Measurements from ENCODE around the gene CES4A. TPM values are rescaled to one million over a fixed set of nuclear protein-coding genes. Genes with fewer than 3 reads are reported as not detected.

CES4A gene
- polyA plus RNA-seq, 1 of the 3 experiments (the other 2 are of a cell fraction) = 7.3 TPM

- WGBS (ENCODE audit: low lambda C conversion rate) = 91% methylated on average over 6 of the region's 9 CpGs
- DNase-seq = no peak
Measured at GRCh38 chr16:66972983-66973382, 15.4 kb upstream of the CES4A start.

More at GRCh38 chr16:66972983-66973382, 15.4 kb upstream of the CES4A start:
- H2AFZ ChIP-seq (ENCODE audit: low read depth) = no peak overlapping the region
- no peaks in the 10 kb centered on the region for H4K20me1 ChIP-seq (ENCODE audit: insufficient read depth)
- POLR2A ChIA-PET = no interaction called here
- no peaks in the 10 kb centered on the region; a peak in 1 of 4 replicates for H3K4me1 ChIP-seq (ENCODE audit: control insufficient read depth in 1 of 2, insufficient read depth in 2 of 2, low read depth in 1 of 2, low read length in 1 of 2)
- CTCF ChIA-PET = interaction anchor here (0.6 to 6.9 kb wide), 6 partner anchors 19 to 444 kb away, joined by 3 to 103 read pairs (median 8); partner anchors contain the start of genes B3GNT9 and ZDHHC1
- H3K27me3 ChIP-seq (ENCODE audit: insufficient read depth) = no peaks in the 10 kb centered on the region
- no peak overlapping the region for H3K9ac ChIP-seq
- H3K79me2 ChIP-seq (ENCODE audit: insufficient read depth) = no peaks in the 10 kb centered on the region
- no peaks in the 10 kb centered on the region for H3K9me2 ChIP-seq
- H3K4me2 ChIP-seq = no peak overlapping the region
- no peaks in the 10 kb centered on the region for H3K36me3 ChIP-seq (replicated peaks in 1 of 2; ENCODE audit: control insufficient read depth in 1 of 2, insufficient read depth in 2 of 2, low read length in 1 of 2)
- no peaks in the 10 kb centered on the region for H3F3A ChIP-seq (replicated peaks; ENCODE audit: insufficient read depth)
- no peaks in the 10 kb centered on the region for H3K9me3 ChIP-seq
- H3K27ac ChIP-seq (ENCODE audit: low read depth in 2 of 2, low read length in 1 of 2) = no peak overlapping the region
- H3K4me3 ChIP-seq (ENCODE audit: low read depth in 2 of 2, low read length in 1 of 2) = no peak overlapping the region
- TF ChIP-seq GABPA (IDR thresholded peaks at IDR 0.05; ENCODE audit: low read depth) (no peak), MXI1 (IDR thresholded peaks at IDR 0.05; ENCODE audit: low read depth, low read length) (no peak), TCF12 (IDR thresholded peaks at IDR 0.05) (no peak), POLR2AphosphoS5 (IDR thresholded peaks at IDR 0.05; ENCODE audit: low read depth, low read length) (no peak), RAD21 (IDR thresholded peaks at IDR 0.05; ENCODE audit: low read length) (no peak), GATA2 (CRISPR knock-in tag; IDR thresholded peaks at IDR 0.05) (no peak), ZBTB33 (IDR thresholded peaks at IDR 0.05; ENCODE audit: borderline replicate concordance, low read depth) (no peak), NFIC (IDR thresholded peaks at IDR 0.05; ENCODE audit: borderline replicate concordance) (no peak), SIN3A (IDR thresholded peaks at IDR 0.05; ENCODE audit: borderline replicate concordance, low read depth, low read length) (no peak), NRF1 (IDR thresholded peaks at IDR 0.05; ENCODE audit: low read depth, low read length) (no peak), FOXJ3 (CRISPR knock-in tag; IDR thresholded peaks at IDR 0.05) (no peak), JUND (IDR thresholded peaks at IDR 0.05) (no peak)
- TF ChIP-seq, protein P1, sequence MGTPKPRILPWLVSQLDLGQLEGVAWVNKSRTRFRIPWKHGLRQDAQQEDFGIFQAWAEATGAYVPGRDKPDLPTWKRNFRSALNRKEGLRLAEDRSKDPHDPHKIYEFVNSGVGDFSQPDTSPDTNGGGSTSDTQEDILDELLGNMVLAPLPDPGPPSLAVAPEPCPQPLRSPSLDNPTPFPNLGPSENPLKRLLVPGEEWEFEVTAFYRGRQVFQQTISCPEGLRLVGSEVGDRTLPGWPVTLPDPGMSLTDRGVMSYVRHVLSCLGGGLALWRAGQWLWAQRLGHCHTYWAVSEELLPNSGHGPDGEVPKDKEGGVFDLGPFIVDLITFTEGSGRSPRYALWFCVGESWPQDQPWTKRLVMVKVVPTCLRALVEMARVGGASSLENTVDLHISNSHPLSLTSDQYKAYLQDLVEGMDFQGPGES (IDR thresholded peaks at IDR 0.05; ENCODE audit: low read depth, low read length) = no peak
- TF ChIP-seq, protein P2, sequence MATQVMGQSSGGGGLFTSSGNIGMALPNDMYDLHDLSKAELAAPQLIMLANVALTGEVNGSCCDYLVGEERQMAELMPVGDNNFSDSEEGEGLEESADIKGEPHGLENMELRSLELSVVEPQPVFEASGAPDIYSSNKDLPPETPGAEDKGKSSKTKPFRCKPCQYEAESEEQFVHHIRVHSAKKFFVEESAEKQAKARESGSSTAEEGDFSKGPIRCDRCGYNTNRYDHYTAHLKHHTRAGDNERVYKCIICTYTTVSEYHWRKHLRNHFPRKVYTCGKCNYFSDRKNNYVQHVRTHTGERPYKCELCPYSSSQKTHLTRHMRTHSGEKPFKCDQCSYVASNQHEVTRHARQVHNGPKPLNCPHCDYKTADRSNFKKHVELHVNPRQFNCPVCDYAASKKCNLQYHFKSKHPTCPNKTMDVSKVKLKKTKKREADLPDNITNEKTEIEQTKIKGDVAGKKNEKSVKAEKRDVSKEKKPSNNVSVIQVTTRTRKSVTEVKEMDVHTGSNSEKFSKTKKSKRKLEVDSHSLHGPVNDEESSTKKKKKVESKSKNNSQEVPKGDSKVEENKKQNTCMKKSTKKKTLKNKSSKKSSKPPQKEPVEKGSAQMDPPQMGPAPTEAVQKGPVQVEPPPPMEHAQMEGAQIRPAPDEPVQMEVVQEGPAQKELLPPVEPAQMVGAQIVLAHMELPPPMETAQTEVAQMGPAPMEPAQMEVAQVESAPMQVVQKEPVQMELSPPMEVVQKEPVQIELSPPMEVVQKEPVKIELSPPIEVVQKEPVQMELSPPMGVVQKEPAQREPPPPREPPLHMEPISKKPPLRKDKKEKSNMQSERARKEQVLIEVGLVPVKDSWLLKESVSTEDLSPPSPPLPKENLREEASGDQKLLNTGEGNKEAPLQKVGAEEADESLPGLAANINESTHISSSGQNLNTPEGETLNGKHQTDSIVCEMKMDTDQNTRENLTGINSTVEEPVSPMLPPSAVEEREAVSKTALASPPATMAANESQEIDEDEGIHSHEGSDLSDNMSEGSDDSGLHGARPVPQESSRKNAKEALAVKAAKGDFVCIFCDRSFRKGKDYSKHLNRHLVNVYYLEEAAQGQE (IDR thresholded peaks at IDR 0.05; ENCODE audit: low read depth, low read length) = no peak
- TF ChIP-seq, protein P3, sequence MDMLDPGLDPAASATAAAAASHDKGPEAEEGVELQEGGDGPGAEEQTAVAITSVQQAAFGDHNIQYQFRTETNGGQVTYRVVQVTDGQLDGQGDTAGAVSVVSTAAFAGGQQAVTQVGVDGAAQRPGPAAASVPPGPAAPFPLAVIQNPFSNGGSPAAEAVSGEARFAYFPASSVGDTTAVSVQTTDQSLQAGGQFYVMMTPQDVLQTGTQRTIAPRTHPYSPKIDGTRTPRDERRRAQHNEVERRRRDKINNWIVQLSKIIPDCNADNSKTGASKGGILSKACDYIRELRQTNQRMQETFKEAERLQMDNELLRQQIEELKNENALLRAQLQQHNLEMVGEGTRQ (IDR thresholded peaks at IDR 0.05; ENCODE audit: borderline replicate concordance, low read depth, low read length) = no peak
